Measurements from ENCODE around the gene SUSD3. TPM values are rescaled to one million over a fixed set of nuclear protein-coding genes. Genes with fewer than 3 reads are reported as not detected.

Gene SUSD3
- polyA plus RNA-seq, 3 donors = 10.5 to 24.6 (median 15.7) TPM

GRCh38 chr9:93096811-93097382 lies 38.4 kb downstream of the SUSD3 start:
- peaks cover 76% of the 10 kb centered on the region for H3K4me1 Mint-ChIP-seq
- H3K27ac Mint-ChIP-seq = peak overlapping the region; percentile 95 to 99 (median 98)
- DNase-seq = peak in 1 of 3 donors; percentile 27
- Histone ChIP-seq H3K27me3 (ENCODE audit: control insufficient read depth in 2 of 2, insufficient read depth in 2 of 2, low read length in 2 of 2) (no peaks in the 10 kb centered on the region), H3K36me3 (replicated peaks in 1 of 2; ENCODE audit: control insufficient read depth in 1 of 2, insufficient read depth in 2 of 2, low read length in 2 of 2) (peaks cover 0 to 4% of the 10 kb centered on the region in 2 donors), H4K20me1 (ENCODE audit: insufficient read depth, low read length) (peaks cover 48% of the 10 kb centered on the region), H3K4me1 (ENCODE audit: control insufficient read depth in 1 of 2, insufficient read depth in 2 of 2, low read length in 2 of 2) (peaks cover 73 to 86% of the 10 kb centered on the region in 2 donors), H3K9ac (ENCODE audit: insufficient read depth, low read length, poor library complexity, severe bottlenecking) (peak overlapping the region; percentile 97), H2AFZ (ENCODE audit: insufficient read depth, low read depth, low read length, poor library complexity, severe bottlenecking) (no peak overlapping the region), H3K4me3 (replicated peaks in 1 of 3; ENCODE audit: low read depth in 2 of 3, low read length in 3 of 3) (peak overlapping the region; percentile 71 to 98 (median 96)), H3K79me2 (ENCODE audit: insufficient read depth, low read length) (peaks cover 56% of the 10 kb centered on the region), H3K27ac (ENCODE audit: low read depth in 1 of 2, low read length in 2 of 2) (peak overlapping the region; percentile 90 to 93), H3K4me2 (replicated peaks; ENCODE audit: extremely low read depth, low read length, poor library complexity, severe bottlenecking) (peak overlapping the region; percentile 98), H3K9me3 (replicated peaks in 1 of 2; ENCODE audit: control insufficient read depth in 1 of 2, insufficient read depth in 1 of 2, low read length in 2 of 2) (peaks cover 0 to under 1% of the 10 kb centered on the region in 2 donors)
- H3K27me3 Mint-ChIP-seq (ENCODE audit: low read depth in 3 of 3) = no peaks in the 10 kb centered on the region
- intact Hi-C loops (cut with micrococcal nuclease) = loop anchor here (2.0 to 10.0 kb wide), 8 partner anchors 20 to 468 kb away; partner anchors contain the start of genes BICD2 (in 2 of the 2), FAM120A (in 2 of the 2), FAM120AOS (in 2 of the 2) and NINJ1 (in 1 of the 2)
- peak overlapping the region; percentile 93 to 97 for H3K4me3 Mint-ChIP-seq
- H3K9me3 Mint-ChIP-seq = peaks cover 0 to 3% (median 1%) of the 10 kb centered on the region in 7 donors
- no peak for TF ChIP-seq CTCF (IDR thresholded peaks at IDR 0.05)
- H3K36me3 Mint-ChIP-seq = peaks cover 17 to 25% of the 10 kb centered on the region in 2 donors
- WGBS (ENCODE audit: insufficient coverage) = 2% methylated on average over 13 of the region's 16 CpGs

GRCh38 chr9:93097511-93098201 lies 39.2 kb downstream of the SUSD3 start:
- DNase-seq = peak in 1 of 3 donors; percentile 27
- H3K79me2 ChIP-seq (ENCODE audit: insufficient read depth, low read length) = peaks cover 64% of the 10 kb centered on the region
- Mint-ChIP-seq H3K36me3 (peaks cover 17 to 21% of the 10 kb centered on the region in 2 donors), H3K27ac (peak overlapping the region; percentile 95 to 99 (median 98)), H3K4me3 (peak overlapping the region; percentile 93 to 97), H3K4me1 (peaks cover 76% of the 10 kb centered on the region), H3K27me3 (ENCODE audit: low read depth in 3 of 3) (no peaks in the 10 kb centered on the region), H3K9me3 (peaks cover 0 to 2% (median 0%) of the 10 kb centered on the region in 7 donors)
- peaks cover 66 to 85% of the 10 kb centered on the region in 2 donors for H3K4me1 ChIP-seq (ENCODE audit: control insufficient read depth in 1 of 2, insufficient read depth in 2 of 2, low read length in 2 of 2)
- intact Hi-C loops (cut with micrococcal nuclease) = loop anchor here (2.0 to 10.0 kb wide), 8 partner anchors 19 to 467 kb away; partner anchors contain the start of genes BICD2 (in 2 of the 2), FAM120A (in 2 of the 2), FAM120AOS (in 2 of the 2) and NINJ1 (in 1 of the 2)
- peaks cover 56% of the 10 kb centered on the region for H4K20me1 ChIP-seq (ENCODE audit: insufficient read depth, low read length)
- H3K36me3 ChIP-seq (replicated peaks in 1 of 2; ENCODE audit: control insufficient read depth in 1 of 2, insufficient read depth in 2 of 2, low read length in 2 of 2) = peaks cover 0 to 4% of the 10 kb centered on the region in 2 donors
- H3K9ac ChIP-seq (ENCODE audit: insufficient read depth, low read length, poor library complexity, severe bottlenecking) = peak overlapping the region; percentile 97
- H3K4me2 ChIP-seq (replicated peaks; ENCODE audit: extremely low read depth, low read length, poor library complexity, severe bottlenecking) = peak overlapping the region; percentile 98
- no peak for TF ChIP-seq CTCF (IDR thresholded peaks at IDR 0.05)
- H2AFZ ChIP-seq (ENCODE audit: insufficient read depth, low read depth, low read length, poor library complexity, severe bottlenecking) = no peak overlapping the region
- no peaks in the 10 kb centered on the region for H3K27me3 ChIP-seq (ENCODE audit: control insufficient read depth in 2 of 2, insufficient read depth in 2 of 2, low read length in 2 of 2)
- 47% methylated on average over 10 of the region's 11 CpGs for WGBS (ENCODE audit: insufficient coverage)
- peak overlapping the region; percentile 90 to 93 for H3K27ac ChIP-seq (ENCODE audit: low read depth in 1 of 2, low read length in 2 of 2)
- peak overlapping the region; percentile 71 to 98 (median 96) for H3K4me3 ChIP-seq (replicated peaks in 1 of 3; ENCODE audit: low read depth in 2 of 3, low read length in 3 of 3)
- no peaks in the 10 kb centered on the region for H3K9me3 ChIP-seq (replicated peaks in 1 of 2; ENCODE audit: control insufficient read depth in 1 of 2, insufficient read depth in 1 of 2, low read length in 2 of 2)
